Measurements from ENCODE around the gene RTCA.
"Not testable (repeated sequence)": the region's sequence is repeated elsewhere in the genome, so short reads cannot be mapped to it uniquely, and the experiment has no call there.

RTCA gene

DNA sequence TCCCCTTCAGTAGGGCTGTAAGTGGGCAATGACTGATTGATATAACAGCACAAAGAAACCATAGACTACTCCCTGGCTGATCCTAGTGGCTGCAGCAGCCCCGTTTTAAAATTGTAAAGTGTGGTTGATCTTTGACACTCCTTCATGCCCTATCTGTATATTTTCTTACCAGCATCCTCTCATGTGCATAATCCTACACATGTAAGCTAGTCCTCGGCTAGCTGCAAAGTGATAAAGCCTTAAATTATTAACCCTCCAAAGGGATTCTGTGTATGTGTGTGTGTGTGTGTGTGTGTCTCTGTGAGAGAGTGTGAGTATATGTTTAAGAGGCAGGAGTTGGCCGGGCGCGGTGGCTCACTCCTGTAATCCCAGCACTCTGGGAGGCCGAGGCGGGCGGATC lies 55.5 kb downstream of the RTCA start:
- TF ChIP-seq, protein P1, sequence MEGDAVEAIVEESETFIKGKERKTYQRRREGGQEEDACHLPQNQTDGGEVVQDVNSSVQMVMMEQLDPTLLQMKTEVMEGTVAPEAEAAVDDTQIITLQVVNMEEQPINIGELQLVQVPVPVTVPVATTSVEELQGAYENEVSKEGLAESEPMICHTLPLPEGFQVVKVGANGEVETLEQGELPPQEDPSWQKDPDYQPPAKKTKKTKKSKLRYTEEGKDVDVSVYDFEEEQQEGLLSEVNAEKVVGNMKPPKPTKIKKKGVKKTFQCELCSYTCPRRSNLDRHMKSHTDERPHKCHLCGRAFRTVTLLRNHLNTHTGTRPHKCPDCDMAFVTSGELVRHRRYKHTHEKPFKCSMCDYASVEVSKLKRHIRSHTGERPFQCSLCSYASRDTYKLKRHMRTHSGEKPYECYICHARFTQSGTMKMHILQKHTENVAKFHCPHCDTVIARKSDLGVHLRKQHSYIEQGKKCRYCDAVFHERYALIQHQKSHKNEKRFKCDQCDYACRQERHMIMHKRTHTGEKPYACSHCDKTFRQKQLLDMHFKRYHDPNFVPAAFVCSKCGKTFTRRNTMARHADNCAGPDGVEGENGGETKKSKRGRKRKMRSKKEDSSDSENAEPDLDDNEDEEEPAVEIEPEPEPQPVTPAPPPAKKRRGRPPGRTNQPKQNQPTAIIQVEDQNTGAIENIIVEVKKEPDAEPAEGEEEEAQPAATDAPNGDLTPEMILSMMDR (IDR thresholded peaks at IDR 0.05; ENCODE audit: borderline replicate concordance, insufficient read depth, low read depth, low read length) = no peak
- no peak overlapping the region for H3K4me3 ChIP-seq (ENCODE audit: low read depth, low read length)

DNA sequence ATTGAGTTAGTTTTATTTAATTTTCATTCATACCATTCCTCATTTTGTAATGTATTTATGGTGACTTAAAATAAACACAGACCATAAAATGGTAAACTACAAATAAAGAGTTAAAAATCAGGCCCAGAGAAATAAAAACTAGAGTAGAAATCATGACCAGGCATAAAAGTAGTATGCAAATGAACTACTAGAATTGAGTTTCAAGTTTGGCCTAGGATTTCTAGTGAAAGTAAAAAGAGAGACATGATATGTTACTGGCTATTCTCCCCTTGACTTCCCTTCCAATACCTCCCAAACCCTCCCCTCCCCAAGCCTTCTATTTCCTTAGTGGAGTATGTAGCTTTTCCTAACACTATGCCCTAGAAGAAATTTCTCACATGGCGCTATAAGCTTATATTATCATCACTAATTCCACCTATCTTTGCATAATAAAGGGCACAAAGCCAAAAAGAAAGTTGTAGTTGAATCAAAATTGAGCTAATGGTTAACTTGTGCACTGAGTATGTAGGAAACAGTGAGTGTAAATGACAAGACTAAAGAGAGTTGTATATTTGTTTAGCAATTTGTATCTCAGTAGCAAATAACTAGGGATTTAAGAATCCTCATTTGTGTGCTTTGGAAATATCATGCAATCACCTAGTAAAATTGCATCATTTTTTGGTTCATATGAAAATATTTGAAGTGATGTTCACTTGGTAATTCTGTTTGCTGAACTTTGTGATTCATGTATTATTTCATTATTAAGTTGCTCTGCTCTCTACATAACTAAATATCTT lies 56.6 kb downstream of the RTCA start:
- TF ChIP-seq, protein P1 (IDR thresholded peaks at IDR 0.05; ENCODE audit: borderline replicate concordance, insufficient read depth, low read depth, low read length) = no peak
- H3K4me3 ChIP-seq (ENCODE audit: low read depth, low read length) = no peak overlapping the region

DNA sequence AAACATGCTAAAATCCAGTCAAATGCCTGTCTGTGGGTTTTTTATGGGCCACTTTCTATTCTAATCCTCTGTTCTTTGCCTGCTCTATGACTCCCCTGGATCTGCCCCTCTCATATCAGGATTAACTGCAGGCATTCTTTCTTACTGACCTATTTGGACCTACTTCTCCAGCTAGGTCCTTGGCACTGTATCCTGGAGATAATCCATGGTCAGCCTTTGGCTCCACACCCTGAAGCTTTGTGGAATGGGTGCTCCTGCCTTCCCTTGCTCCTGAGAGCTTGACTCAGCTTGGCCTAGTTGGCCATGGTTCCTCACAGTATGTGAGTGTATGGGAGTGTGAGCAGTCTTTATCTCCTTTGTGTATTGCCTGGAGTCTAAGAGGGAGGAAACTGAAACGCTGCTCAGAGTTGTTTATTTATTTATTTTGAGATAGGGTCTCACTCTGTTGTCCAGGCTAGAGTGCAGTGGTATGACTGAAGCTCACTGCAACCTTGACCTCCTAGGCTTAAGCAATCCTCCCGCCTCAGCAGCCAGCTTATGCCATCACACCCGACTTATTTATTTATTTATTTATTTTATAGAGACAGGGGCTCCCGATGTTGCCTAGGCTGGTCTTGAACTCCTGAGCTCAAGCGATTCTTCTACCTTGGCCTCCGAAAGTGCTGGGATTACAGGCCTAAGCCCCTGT lies 57.5 kb downstream of the RTCA start:
- TF ChIP-seq, protein P1 (IDR thresholded peaks at IDR 0.05; ENCODE audit: borderline replicate concordance, insufficient read depth, low read depth, low read length) = no peak
- H3K4me3 ChIP-seq (ENCODE audit: low read depth, low read length) = no peak overlapping the region

DNA sequence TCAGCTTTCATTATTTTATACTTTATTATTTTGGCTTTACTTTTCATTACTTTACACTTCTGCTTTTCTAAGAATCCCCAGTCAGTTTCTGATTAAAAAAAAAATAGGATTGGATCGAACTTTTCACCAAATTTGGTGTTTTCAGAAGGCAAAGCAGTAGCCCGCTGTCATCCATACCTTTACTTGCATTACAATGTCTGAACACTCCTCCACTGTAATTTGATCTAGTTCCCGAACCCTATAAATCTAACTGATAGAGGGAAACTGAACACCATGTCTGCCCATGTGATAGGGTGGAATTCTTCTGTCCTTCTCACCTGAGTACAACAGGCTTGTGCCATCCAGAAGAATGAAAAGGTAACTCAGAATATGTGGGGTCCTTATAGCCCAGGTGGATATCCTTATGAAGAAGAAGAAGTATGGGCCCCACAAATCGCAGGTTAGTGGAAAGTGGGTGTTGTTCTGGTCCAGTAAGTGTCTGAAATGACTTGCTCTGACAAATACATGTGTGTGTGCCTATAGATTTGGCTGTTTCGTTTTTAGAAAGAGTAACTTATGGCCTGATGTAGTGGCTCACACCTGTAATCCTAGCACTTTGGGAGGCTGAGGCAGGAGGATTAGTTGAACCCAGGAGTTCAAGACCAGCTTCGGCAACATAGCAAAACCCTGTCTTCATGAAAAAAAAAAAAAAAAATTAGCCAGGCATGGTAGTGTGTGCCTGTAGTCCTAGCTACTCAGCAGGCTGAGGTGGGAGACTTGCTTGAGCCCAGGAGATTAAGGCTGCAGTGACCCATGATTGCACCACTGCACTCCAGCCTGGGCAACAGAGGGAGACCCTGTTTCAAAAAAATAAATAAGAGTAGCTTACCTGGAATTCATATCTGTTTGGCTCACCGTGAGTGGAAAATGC lies 59.7 kb downstream of the RTCA start:
- no peak overlapping the region for H3K4me3 ChIP-seq (ENCODE audit: low read depth, low read length)
- TF ChIP-seq, protein P1 (IDR thresholded peaks at IDR 0.05; ENCODE audit: borderline replicate concordance, insufficient read depth, low read depth, low read length) = no peak

DNA sequence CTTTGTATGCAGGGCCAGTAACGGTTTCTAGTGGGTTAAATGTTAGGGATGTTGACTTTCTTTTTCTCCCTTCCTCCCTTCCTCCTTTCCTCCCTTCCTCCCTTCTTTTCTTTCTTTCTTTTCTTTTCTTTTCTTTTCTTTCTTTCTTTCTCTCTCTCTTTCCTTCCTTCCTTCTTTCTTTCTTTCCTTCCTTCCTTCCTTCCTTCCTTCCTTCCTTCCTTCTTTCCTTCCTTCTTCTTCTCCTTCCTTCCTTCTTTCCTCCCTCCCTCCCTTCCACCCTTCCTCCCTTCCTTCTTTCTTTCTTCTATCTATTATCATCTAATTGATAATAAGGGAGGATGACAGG lies 60.3 kb downstream of the RTCA start:
- not testable (repeated sequence) for H3K4me3 ChIP-seq (ENCODE audit: low read depth, low read length)

DNA sequence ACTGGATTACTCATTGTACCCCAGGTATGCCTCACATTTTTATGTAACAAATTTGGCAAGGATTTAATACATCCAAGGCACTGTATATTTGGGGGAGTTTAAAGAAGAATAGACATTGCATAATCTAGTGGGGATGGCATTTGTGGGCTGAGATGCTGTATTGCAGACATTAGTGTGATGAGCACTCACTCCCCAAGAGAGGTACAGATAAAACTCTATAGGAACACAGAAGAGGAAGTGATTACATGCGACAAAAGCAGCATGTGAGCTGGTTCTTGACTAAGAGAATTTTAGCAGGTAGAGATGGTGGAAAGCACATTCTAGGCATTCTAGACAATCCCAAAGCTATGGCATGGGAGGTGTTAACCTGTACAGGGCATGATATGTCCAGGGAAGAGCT lies 62.1 kb downstream of the RTCA start:
- no peak overlapping the region for H3K4me3 ChIP-seq (ENCODE audit: low read depth, low read length)
- TF ChIP-seq, protein P1 (IDR thresholded peaks at IDR 0.05; ENCODE audit: borderline replicate concordance, insufficient read depth, low read depth, low read length) = no peak

DNA sequence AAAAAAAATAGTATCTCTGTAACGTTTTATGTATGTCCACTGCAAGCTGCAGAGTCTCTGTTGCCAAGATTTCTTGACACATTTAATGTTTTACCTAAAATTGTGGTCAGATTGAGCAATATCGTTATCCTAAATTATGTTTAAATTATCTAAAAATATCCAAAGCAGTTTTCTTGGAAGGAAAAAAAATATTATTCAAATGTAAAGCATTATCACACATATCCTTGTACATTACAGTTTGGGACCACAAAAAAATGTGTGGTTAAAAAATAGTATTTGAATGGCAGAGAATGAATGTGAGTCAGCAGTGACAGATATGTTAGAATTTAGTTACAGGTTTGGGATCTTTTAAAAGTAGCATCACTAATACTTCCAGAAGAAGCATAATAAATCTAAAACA lies 65.1 kb downstream of the RTCA start:
- not testable (repeated sequence) for H3K4me3 ChIP-seq (ENCODE audit: low read depth, low read length)
